ENCODE results near the gene ACTA2. TPM values are rescaled to one million over a fixed set of nuclear protein-coding genes. Genes with fewer than 3 reads are reported as not detected.

The ACTA2 gene
- total RNA-seq, 2 experiments from 2014 or later, result 8.5 to 10.2 TPM

DNA sequence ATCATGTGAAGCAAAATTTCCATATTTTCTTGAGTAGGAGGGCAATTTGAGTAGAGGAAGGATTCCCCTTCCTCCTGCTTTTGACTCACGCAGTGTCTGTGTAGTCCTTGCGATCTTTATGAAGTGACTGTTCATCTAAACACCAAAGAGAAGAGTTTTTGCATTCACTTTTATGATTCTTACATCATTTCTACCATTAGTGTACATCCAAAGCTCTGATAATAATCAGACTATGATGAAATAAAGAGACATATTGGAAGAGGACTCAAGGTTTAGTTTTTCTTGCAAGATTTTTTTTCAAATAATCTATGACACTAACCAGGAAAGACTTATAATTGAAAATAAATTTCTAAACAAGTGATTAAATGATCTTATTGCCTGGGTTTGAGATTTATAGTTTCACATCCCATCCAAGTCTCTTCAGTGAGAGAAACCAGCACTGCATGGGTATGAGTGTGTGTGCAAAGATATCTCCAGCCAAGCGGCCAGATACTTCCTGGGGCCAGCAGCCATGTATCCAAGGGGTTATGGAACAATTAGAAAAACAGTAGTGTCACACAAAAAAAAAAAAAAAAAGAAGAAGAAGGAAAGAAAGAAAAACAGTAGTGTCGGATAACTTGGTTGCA is 2.0 kb upstream of the ACTA2 start:
- ATAC-seq (no peak), DNase-seq (no peak)
- H3K4me1 Mint-ChIP-seq, result no peaks in the 10 kb centered on the region
- POLR2A ChIA-PET, result no interaction called here
- intact Hi-C loops (cut with DNase I, micrococcal nuclease), result no loop called here
- H3K27me3 Mint-ChIP-seq, result no peaks in the 10 kb centered on the region
- no peaks in the 10 kb centered on the region for H3K9me3 Mint-ChIP-seq (ENCODE audit: low read depth)
- no peak overlapping the region for H3K27ac Mint-ChIP-seq
- H3K36me3 Mint-ChIP-seq (ENCODE audit: low read depth), result no peaks in the 10 kb centered on the region
- H3K4me3 Mint-ChIP-seq, result no peak overlapping the region
- CTCF ChIA-PET, result interaction anchor here (0.6 to 1.1 kb wide), 5 partner anchors 12 to 263 kb away, joined by 3 to 6 read pairs (median 3); no protein-coding TSS in a partner anchor

DNA sequence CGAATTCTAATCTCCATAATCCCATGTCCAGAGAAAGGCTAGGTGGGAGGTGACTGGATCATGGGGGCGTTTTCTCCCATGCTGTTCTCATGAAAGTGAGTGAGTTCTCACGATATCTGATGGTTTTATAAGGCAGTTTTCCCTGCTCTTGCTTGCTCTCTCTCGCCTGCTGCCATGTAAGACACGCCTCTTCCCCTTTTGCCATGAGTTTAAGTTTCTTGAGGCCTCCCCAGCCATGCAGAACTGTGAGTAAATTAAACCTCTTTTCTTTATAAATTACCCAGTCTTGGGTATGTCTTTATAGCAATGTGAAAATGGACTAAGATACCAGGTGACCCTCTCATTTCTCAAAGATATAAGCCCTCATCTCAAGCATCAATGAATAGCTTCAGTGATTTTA is 1.1 kb upstream of the ACTA2 start:
- H3K27me3 Mint-ChIP-seq, result no peaks in the 10 kb centered on the region
- no peaks in the 10 kb centered on the region for H3K4me1 Mint-ChIP-seq
- no peak overlapping the region for H3K4me3 Mint-ChIP-seq
- ChIA-PET CTCF (interaction anchor here (1.1 to 1.6 kb wide), 4 partner anchors 17 to 117 kb away, joined by 3 to 6 read pairs (median 4); no protein-coding TSS in a partner anchor), POLR2A (no interaction called here)
- no peaks in the 10 kb centered on the region for H3K36me3 Mint-ChIP-seq (ENCODE audit: low read depth)
- H3K9me3 Mint-ChIP-seq (ENCODE audit: low read depth), result no peaks in the 10 kb centered on the region
- ATAC-seq, result no peak
- intact Hi-C loops (cut with DNase I, micrococcal nuclease), result no loop called here
- no peak for DNase-seq
- H3K27ac Mint-ChIP-seq, result no peak overlapping the region

DNA sequence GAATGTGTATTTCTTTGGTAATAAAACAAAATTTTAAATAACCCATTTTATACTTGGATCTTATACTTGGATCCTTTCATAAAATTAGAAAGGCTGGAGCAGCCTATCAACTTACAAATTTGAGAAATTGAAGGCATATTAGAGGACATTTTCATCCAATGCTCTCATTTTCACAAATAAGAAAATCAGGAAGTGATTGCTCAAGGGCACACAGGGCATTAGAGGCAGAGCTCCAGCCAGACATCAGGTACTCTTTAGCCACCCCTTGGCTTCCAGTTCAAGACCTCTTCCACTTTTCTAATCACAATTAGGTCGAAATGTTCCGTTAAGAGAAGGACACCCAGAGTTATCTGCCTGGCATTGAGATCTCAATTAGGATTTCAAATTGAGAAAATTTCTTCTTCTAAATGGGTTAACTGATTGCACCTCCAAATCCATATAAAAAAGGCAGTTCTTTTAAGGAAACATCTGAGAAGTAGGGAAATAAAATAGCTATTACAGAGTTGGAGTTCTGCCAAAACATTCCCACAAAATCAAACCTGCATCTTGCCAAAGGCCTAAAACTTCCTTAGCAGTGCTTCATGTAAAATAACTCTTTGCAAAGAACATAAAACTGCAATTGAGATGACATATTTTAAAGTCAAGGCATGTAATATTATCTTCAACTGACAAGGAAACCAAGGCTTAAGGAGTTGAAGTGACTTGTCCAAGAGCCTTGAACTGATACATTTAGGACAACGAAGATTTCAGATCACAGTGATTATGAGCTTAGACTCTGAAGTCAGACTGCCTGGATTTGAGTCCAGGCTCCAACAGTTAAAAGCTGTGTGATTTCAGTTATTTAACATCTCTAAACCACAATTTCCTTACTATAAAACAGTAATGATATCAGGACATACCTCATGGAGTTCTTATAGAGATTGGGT is 2.4 kb downstream of the ACTA2 start:
- no peak for ATAC-seq
- CTCF ChIA-PET, result interaction anchor here (1.1 to 1.7 kb wide), 3 partner anchors 15 to 268 kb away, joined by 6 to 7 read pairs (median 7); no protein-coding TSS in a partner anchor
- no peaks in the 10 kb centered on the region for H3K36me3 Mint-ChIP-seq (ENCODE audit: low read depth)
- H3K27ac Mint-ChIP-seq, result no peak overlapping the region
- H3K4me1 Mint-ChIP-seq, result peaks cover 5% of the 10 kb centered on the region
- POLR2A ChIA-PET, result no interaction called here
- DNase-seq, result no peak
- H3K4me3 Mint-ChIP-seq, result no peak overlapping the region
- H3K9me3 Mint-ChIP-seq (ENCODE audit: low read depth), result no peaks in the 10 kb centered on the region
- no peaks in the 10 kb centered on the region for H3K27me3 Mint-ChIP-seq
- intact Hi-C loops (cut with DNase I, micrococcal nuclease), result no loop called here

DNA sequence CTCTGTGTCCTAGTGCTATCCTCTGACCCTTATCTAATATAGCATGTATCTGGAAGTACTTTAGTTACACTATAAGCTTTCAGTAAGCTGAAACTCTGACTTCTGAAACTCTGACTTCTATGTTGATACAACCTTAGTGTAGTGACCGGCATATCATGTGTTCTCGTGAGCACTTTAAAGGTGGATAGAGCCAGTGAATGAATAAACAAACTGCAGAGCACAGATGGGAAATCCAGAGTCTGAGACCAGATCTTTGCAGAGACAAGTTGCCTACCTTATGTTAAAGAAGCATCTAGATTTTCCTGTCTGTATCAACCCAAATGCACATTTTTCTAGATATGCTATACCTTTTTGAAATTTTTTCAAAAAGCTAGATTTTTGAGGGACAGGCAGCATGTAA is 3.5 kb downstream of the ACTA2 start:
- ATAC-seq, result no peak

DNA sequence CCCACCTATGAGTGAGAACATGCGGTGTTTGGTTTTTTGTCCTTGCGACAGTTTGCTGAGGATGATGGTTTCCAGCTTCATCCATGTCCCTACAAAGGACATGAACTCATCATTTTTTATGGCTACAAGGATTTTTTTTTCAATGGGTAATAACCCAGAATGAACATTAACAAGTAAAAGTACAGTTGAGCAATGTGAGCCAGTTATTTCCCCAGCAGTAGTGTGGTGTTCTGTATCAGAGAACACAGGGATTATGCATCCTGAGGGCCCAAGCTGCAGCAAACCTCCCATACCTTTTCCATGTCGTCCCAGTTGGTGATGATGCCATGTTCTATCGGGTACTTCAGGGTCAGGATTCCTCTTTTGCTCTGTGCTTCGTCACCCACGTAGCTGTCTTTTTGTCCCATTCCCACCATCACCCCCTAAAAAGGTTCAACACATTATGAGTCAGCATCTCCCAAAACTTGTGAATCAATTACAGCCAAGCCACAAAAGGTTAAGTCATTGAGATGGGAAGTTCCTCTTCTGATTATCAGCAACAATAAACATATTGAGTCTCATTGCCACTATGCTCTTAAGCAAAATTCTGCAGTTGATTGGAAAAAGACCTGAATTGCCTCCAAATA is 5.5 kb downstream of the ACTA2 start:
- ChIA-PET CTCF (interaction anchor here (0.5 to 5.7 kb wide), 2 partner anchors 13 to 46 kb away, joined by 4 to 50 read pairs; no protein-coding TSS in a partner anchor), POLR2A (no interaction called here)
- Mint-ChIP-seq H3K9me3 (ENCODE audit: low read depth) (no peaks in the 10 kb centered on the region), H3K4me3 (no peak overlapping the region), H3K27ac (no peak overlapping the region), H3K4me1 (peaks cover 13% of the 10 kb centered on the region), H3K27me3 (no peaks in the 10 kb centered on the region), H3K36me3 (ENCODE audit: low read depth) (no peaks in the 10 kb centered on the region)
- DNase-seq, result no peak
- intact Hi-C loops (cut with DNase I, micrococcal nuclease), result no loop called here
- ATAC-seq, result no peak

More for the DNA sequence above, 3.5 kb downstream of the ACTA2 start:
- H3K9me3 Mint-ChIP-seq (ENCODE audit: low read depth), result no peaks in the 10 kb centered on the region
- intact Hi-C loops (cut with DNase I, micrococcal nuclease), result no loop called here
- H3K4me3 Mint-ChIP-seq, result no peak overlapping the region
- no peak overlapping the region for H3K27ac Mint-ChIP-seq
- ChIA-PET POLR2A (no interaction called here), CTCF (interaction anchor here (0.6 to 1.7 kb wide), 4 partner anchors 14 to 269 kb away, joined by 3 to 7 read pairs (median 5); no protein-coding TSS in a partner anchor)
- H3K27me3 Mint-ChIP-seq, result no peaks in the 10 kb centered on the region
- peaks cover 13% of the 10 kb centered on the region for H3K4me1 Mint-ChIP-seq
- H3K36me3 Mint-ChIP-seq (ENCODE audit: low read depth), result no peaks in the 10 kb centered on the region
- no peak for DNase-seq

DNA sequence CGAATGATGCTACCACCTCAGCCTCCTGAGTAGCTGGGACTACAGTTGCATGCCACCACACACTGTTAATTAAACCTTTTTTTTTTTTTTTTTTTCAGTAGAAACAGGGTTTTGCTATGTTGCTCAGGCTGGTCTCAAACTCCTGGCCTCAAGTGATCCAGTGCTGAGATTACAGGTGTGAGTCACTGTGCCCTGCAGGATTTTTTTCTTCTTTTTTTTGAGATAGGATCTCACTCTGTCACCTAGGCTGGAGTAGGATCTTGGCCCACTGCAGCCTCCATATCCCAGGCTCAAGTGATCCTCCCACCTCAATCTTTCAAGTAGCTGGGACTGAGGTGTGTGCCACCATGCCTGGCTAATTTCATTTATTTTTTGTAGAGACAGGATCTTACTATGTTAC is 6.4 kb downstream of the ACTA2 start:
- Mint-ChIP-seq H3K27me3 (no peaks in the 10 kb centered on the region), H3K4me1 (peaks cover 13% of the 10 kb centered on the region), H3K9me3 (ENCODE audit: low read depth) (no peaks in the 10 kb centered on the region), H3K36me3 (ENCODE audit: low read depth) (no peaks in the 10 kb centered on the region), H3K27ac (no peak overlapping the region), H3K4me3 (no peak overlapping the region)
- DNase-seq (no peak), ATAC-seq (no peak)
- intact Hi-C loops (cut with DNase I, micrococcal nuclease), result no loop called here
- CTCF ChIA-PET, result interaction anchor here (0.5 to 5.7 kb wide), 5 partner anchors 9 to 271 kb away, joined by 3 to 50 read pairs (median 6); no protein-coding TSS in a partner anchor
- POLR2A ChIA-PET, result no interaction called here

DNA sequence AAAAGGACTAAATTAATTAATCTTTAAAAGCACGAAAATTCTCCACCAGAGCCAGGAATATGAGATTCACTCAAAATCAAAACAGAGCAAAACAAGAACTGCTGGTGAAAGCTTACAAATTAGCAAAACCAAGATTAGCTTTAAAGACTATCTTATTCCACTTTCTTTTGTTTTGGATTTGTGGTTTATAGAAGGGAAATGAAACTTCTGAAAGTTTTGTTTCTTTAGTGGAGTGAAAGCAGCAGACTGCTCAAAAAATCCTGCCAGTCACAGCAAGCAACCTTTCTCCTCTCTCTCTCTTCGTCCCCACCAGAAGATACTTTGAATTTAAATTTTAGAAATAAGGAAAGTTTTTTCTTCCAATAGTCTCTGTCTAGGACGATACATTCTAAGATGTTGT is 7.8 kb downstream of the ACTA2 start:
- POLR2A ChIA-PET, result no interaction called here
- Mint-ChIP-seq H3K4me1 (peaks cover 13% of the 10 kb centered on the region), H3K27ac (no peak overlapping the region), H3K4me3 (no peak overlapping the region), H3K27me3 (no peaks in the 10 kb centered on the region), H3K9me3 (ENCODE audit: low read depth) (no peaks in the 10 kb centered on the region), H3K36me3 (ENCODE audit: low read depth) (no peaks in the 10 kb centered on the region)
- CTCF ChIA-PET, result interaction anchor here (0.9 to 5.7 kb wide), 12 partner anchors 8 to 273 kb away, joined by 3 to 50 read pairs (median 4); partner anchors contain the start of gene FAS
- no peak for ATAC-seq
- no peak for DNase-seq
- intact Hi-C loops (cut with DNase I, micrococcal nuclease), result no loop called here

DNA sequence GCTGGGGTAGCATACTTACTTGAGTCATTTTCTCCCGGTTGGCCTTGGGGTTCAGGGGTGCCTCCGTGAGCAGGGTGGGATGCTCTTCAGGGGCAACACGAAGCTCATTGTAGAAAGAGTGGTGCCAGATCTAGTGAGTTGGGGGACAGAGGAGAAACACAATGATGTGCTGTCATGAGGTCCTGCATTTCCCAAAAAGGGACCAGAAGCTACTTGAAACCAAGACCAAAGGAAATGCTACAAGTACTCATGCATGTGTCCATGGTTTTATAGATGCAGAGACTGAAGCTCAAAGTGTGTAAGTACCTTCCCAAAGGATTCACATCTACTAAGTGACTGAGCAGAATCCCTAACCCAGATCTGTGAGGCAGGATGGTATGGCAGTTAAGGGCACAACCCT is 8.8 kb downstream of the ACTA2 start:
- intact Hi-C loops (cut with DNase I, micrococcal nuclease), result no loop called here
- Mint-ChIP-seq H3K4me3 (no peak overlapping the region), H3K27me3 (no peaks in the 10 kb centered on the region), H3K36me3 (ENCODE audit: low read depth) (no peaks in the 10 kb centered on the region), H3K9me3 (ENCODE audit: low read depth) (no peaks in the 10 kb centered on the region), H3K4me1 (peaks cover 13% of the 10 kb centered on the region), H3K27ac (no peak overlapping the region)
- CTCF ChIA-PET, result interaction anchor here (0.6 to 5.7 kb wide), 8 partner anchors 10 to 378 kb away, joined by 3 to 50 read pairs (median 4); partner anchors contain the start of gene FAS
- ATAC-seq (no peak), DNase-seq (no peak)
- POLR2A ChIA-PET, result interaction anchor here (0.6 kb wide), 1 partner anchor 102 kb away, joined by 4 read pairs; no protein-coding TSS in a partner anchor

DNA sequence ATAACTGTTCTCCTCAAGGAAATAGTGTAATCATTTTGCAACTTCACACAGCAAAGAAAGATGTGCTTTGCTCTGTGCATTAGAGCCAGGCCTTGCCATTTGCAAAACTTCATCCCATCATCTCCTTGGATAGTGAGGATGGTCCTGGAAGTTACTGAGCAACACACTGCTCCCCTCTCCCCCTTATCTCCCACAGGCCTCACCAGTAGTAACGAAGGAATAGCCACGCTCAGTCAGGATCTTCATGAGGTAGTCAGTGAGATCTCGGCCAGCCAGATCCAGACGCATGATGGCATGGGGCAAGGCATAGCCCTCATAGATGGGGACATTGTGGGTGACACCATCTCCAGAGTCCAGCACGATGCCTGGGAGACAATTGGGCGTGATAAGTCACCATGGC is 11.5 kb downstream of the ACTA2 start:
- Mint-ChIP-seq H3K27ac (no peak overlapping the region), H3K27me3 (no peaks in the 10 kb centered on the region), H3K36me3 (ENCODE audit: low read depth) (no peaks in the 10 kb centered on the region), H3K4me3 (no peak overlapping the region), H3K4me1 (peaks cover 13% of the 10 kb centered on the region), H3K9me3 (ENCODE audit: low read depth) (no peaks in the 10 kb centered on the region)
- POLR2A ChIA-PET, result no interaction called here
- intact Hi-C loops (cut with DNase I, micrococcal nuclease), result no loop called here
- ATAC-seq, result no peak
- DNase-seq, result no peak
- CTCF ChIA-PET, result interaction anchor here (0.7 to 2.2 kb wide), 4 partner anchors 10 to 277 kb away, joined by 3 to 9 read pairs (median 5); no protein-coding TSS in a partner anchor

DNA sequence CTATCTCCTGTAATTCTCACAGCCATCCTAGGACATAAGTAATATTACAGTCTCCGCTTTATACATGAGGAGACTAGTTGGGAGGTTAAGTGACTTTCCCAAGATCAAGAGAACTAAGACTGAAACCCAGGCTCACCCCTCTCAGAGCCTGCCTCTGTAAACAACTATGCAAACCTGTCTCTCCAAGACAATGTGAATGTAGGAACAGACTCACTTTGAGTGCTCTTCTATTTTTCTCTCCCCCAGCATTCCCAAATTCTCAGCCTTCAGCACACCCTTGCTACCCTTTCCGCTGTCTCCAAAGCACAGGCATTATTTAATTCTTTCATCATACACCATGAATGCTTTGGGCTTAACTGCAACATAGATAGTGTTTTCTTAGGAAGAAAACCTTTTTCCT is 13.6 kb downstream of the ACTA2 start:
- intact Hi-C loops (cut with DNase I, micrococcal nuclease), result loop anchor here in 1 of 2 experiments (10.0 kb wide), 1 partner anchor 374 kb away; no protein-coding TSS in a partner anchor
- Mint-ChIP-seq H3K4me1 (peaks cover 13% of the 10 kb centered on the region), H3K9me3 (ENCODE audit: low read depth) (no peaks in the 10 kb centered on the region), H3K27ac (no peak overlapping the region), H3K4me3 (no peak overlapping the region), H3K27me3 (no peaks in the 10 kb centered on the region), H3K36me3 (ENCODE audit: low read depth) (peaks cover 4% of the 10 kb centered on the region)
- DNase-seq (no peak), ATAC-seq (no peak)
- ChIA-PET CTCF (interaction anchor here (1.1 to 10.0 kb wide), 3 partner anchors 92 to 279 kb away, joined by 6 to 76 read pairs (median 9); no protein-coding TSS in a partner anchor), POLR2A (no interaction called here)

DNA sequence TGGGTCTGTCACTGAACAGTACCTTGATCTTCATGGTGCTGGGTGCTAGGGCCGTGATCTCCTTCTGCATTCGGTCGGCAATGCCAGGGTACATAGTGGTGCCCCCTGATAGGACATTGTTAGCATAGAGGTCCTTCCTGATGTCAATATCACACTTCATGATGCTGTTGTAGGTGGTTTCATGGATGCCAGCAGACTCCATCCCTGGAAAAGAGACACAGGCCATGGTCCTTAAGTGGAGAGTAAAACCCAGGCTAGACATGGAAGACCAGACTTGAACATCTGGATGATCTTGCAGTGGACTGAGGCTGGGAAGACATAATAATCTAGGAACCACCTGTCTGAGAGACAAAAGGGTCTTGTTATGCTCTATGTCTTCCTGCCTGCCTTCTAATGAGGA is 14.5 kb downstream of the ACTA2 start:
- H3K27me3 Mint-ChIP-seq, result no peaks in the 10 kb centered on the region

More for the DNA sequence above, 14.5 kb downstream of the ACTA2 start:
- DNase-seq, result no peak
- ATAC-seq, result no peak
- intact Hi-C loops (cut with DNase I, micrococcal nuclease), result loop anchor here in 1 of 2 experiments (10.0 kb wide), 1 partner anchor 373 kb away; no protein-coding TSS in a partner anchor
- H3K27ac Mint-ChIP-seq, result no peak overlapping the region
- H3K4me3 Mint-ChIP-seq, result no peak overlapping the region
- no peaks in the 10 kb centered on the region for H3K9me3 Mint-ChIP-seq (ENCODE audit: low read depth)
- ChIA-PET POLR2A (no interaction called here), CTCF (interaction anchor here (0.9 to 10.0 kb wide), 11 partner anchors 14 to 280 kb away, joined by 3 to 76 read pairs (median 10); partner anchors contain the start of genes CH25H and FAS)
- H3K36me3 Mint-ChIP-seq (ENCODE audit: low read depth), result peaks cover 4% of the 10 kb centered on the region
- H3K4me1 Mint-ChIP-seq, result peaks cover 13% of the 10 kb centered on the region

Data from activated CD4-positive, alpha-beta T cell treated with anti-CD3 and anti-CD28 coated beads for 36 hours (primary cell).